Heart left ventricle (tissue), 13 donors: Measurements from ENCODE around the gene GAGE12J.

Experiments
- CTCF ChIP-seq, 12 donors: fragments of 200-600 bp; sonication (generic) in 4 of 12; IDR thresholded peaks; one replicate each; pipeline versions ENCODE4 v1.5.0 to v1.8.0; 2018 to 2022; ENCODE audit warnings: antibody characterized with exemption in 12 of 12, mild to moderate bottlenecking in 5 of 12
- POLR2A ChIP-seq, 2 donors: fragments of 450-650 bp; IDR thresholded peaks; one replicate each; pipeline ENCODE4 v1.6.1; 2017; ENCODE audit warnings: antibody characterized with exemption in 2 of 2, mild to moderate bottlenecking in 2 of 2, moderate library complexity in 2 of 2
- donor health status: ischemic (EF 13 %, LVEDD 7.1; RV severe dilation, severe dysfunction).
- donor health status: DM: no; HTN: yes; CAD: no.
- donor health status: DM: no; HTN: no; CAD: no.
- donor health status: ischemic (EF 25% LVEDD 6.9; RV normal size, moderate dysfunction).
- donor health status: ischemic (EF 25% LVEDD 5.7; RV mildly dilated, moderate dysfunction).
- donor health status: ischemic (EF 35%, LVEDD 5.7; RV mildly dilated, moderate dysfunction).
- donor health status: nonischemic (EF 11% LVEDD 7.7; RV severe dilation, severe dysfunction).
- donor health status: DM: yes; HTN: yes; CAD: no.
- donor health status: PGD.
- donor health status: ischemic (EF 29% LVEDD 5.4; RV normal size, mild dysfunction).
- donor health status: nonischemic (EF 23%, LVEDD 6.1; RV moderate dilation, normal function).

- no peak for TF ChIP-seq POLR2A (IDR thresholded peaks at IDR 0.05)
- TF ChIP-seq CTCF (IDR thresholded peaks at IDR 0.05), result no peak
Observed at GRCh38 chrX:49273181-49273727, 48.6 kb upstream of the GAGE12J start.
